EH (cell line): ENCODE measurements around the gene SUMO4.
A peak's percentile ranks its signal among the peaks of the same experiment; 100 is the strongest.

Experiments used
- DNase-seq: peaks from one replicate; pipeline ENCODE4 v3.0.0-alpha.2; 2015; ENCODE audit warnings: low read depth

SUMO4 gene

GRCh38 chr6:149400050-149400449, at the start of gene SUMO4:
SUMO4 (plus strand) TSS chr6:149400262; CDS start chr6:149400392, 130 bp downstream.
- no peak for DNase-seq

DNA sequence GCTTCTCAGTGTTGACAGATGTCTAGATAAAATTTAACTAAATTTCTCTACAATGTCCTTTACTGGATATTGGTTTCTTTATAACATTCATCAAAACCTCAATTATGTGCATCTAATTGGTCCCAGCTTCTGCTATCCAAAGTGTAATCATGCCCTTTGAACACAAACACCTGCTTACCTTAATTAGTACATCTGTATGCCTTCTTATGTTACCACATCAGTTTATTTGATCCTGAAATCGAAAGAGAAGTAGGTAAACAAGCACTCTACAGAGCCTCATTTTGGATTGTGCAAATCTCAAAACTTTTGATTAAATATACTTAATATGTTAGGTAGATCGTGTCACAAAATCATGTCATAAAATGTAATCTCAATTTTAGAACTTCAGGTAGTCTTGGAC, 46.1 kb upstream of the SUMO4 start:
- no peak for DNase-seq

- no peak for DNase-seq
Observed at GRCh38 chr6:149356081-149356750, 43.8 kb upstream of the SUMO4 start.

- no peak for DNase-seq
Observed at GRCh38 chr6:149357726-149358538, 42.1 kb upstream of the SUMO4 start.

GRCh38 chr6:149359440-149359839, 40.6 kb upstream of the SUMO4 start:
- no peak for DNase-seq

GRCh38 chr6:149360536-149360935, 39.5 kb upstream of the SUMO4 start:
- no peak for DNase-seq

- peak; percentile 15 for DNase-seq
Observed at GRCh38 chr6:149362289-149362688, 37.8 kb upstream of the SUMO4 start.

GRCh38 chr6:149363154-149363553, 36.9 kb upstream of the SUMO4 start:
- no peak for DNase-seq

DNA sequence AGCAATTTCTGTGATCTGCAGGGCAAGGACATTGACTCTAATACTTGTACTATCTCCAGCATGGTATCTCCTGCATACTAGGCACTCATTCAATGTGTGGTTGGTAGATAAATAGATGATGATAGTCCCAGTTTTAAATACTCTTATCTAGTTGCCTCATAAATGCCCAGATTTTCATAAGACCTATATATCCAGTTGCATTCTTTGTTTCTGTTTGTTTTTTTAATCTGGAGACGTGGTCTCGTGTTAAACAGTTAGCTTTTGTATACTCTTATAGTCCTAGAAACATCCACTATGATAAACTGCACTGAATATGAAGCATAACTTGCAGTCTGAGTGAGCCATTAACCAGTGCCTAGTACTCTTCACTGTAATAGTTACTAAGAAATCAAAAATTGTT, 35.5 kb upstream of the SUMO4 start:
- DNase-seq = no peak

DNA sequence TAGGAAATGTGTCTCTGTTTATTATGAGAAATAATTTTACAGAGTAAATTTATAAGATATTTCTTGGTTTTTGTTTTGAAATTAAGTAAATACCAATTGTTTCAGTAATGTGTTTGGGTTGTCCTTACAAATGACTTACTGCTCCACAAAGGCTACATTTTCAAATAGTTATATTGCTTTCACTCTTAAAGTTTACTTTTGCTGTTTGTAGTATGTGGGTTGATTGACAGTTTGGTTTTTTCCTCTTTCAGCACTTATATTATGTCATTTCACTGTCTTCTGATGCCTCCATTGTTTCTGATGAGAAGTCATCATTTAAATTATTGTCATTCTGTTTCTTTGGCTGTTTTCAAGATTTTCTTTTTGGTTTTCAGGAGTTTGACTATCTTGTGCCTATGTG, 34.9 kb upstream of the SUMO4 start:
- no peak for DNase-seq

GRCh38 chr6:149366267-149366921, 33.7 kb upstream of the SUMO4 start:
- DNase-seq = no peak

GRCh38 chr6:149368065-149368464, 32.0 kb upstream of the SUMO4 start:
- no peak for DNase-seq

GRCh38 chr6:149371154-149371553, 28.9 kb upstream of the SUMO4 start:
- no peak for DNase-seq

DNA sequence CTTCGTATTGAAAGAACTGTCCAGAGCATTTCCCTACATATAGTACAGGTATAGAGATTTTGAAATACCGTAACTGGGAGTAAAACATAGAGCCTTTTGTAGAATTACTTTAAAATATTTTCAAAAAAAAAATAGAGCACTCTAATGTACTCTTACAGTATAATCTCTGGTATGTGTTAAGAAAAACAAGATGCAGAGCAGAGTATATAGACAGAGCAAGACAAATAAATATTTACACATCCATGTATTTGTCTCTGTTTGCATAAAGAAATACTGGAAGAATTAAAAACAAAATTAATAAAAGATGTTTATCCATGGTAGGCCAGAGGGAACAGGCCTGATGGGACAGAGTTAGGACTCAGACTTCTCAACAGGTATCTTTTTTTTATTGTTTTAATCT, 28.0 kb upstream of the SUMO4 start:
- no peak for DNase-seq

- DNase-seq = no peak
Observed at GRCh38 chr6:149373511-149373910, 26.6 kb upstream of the SUMO4 start.

DNA sequence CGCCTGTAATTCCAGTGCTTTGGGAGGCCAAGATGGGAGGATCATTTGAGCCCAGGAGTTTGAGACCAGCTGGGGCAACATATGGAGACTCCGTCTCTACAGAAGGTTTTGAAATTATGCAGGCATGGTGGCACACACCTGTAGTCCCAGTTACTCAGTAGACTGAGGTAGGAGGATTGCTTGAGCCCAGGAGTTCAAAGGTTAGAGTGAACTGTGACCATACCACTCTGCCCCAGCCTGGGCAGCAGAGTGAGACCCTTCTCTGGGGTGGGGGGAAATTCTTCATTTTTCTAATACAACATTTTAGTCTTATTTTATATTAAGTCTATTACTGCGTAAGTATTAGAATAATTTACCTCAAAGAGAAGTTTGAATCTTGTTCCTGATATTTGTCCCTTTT, 20.1 kb upstream of the SUMO4 start:
- DNase-seq = no peak

DNA sequence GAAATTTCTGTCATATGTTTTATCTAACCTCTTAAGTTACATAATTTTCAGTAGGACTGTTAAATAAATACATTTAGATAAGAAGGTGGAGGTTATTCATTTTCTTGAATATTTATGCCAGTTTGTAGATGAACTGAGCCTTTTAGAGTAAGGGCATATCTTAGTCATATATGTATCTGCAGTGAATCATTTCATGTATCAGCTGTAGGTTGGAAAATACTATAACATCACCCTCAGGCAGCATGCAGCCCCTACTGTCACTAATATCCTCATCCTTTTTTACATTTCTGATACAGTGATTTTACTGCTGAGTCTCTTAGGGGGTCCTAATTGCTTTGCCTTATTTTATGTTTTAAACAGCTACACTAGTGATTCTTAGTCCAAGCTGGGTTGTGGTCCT, 19.5 kb upstream of the SUMO4 start:
- DNase-seq = no peak

DNA sequence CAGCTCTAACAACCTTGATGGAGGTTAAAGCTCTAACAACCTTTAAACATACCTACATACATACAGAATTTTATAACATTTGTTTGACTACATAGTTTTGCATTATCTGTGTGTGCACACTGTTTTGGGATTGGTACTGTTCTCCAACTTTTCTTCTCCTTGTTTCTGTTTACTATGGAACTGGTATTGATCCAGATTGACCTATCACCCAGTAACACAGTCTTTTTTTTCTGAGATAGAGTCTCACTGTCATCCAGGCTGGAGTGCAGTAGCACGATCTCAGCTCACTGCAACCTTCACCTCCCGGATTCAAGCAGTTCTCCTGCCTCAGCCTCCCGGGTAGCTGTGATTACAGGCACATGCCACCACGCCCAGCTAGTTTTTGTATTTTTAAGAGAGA, 16.7 kb upstream of the SUMO4 start:
- DNase-seq = no peak

DNA sequence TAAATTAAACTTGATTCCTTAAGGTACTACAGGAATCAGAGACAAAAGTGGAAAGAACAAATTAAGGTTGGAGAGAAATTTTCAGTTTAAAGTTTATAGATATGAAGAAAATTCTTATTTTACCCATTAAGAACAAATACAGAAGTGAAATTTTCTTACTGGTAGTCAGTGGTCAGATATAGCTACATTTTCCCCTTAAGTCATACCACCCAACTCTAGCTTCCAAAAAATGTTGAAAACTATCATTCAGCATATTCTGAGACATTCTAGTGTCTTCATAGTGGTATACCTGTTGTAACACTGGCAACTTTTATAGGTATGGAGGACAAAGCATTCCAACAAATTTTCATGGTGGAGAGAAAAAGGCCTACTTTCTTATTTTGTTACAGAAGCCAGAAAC, 15.6 kb upstream of the SUMO4 start:
- no peak for DNase-seq

DNA sequence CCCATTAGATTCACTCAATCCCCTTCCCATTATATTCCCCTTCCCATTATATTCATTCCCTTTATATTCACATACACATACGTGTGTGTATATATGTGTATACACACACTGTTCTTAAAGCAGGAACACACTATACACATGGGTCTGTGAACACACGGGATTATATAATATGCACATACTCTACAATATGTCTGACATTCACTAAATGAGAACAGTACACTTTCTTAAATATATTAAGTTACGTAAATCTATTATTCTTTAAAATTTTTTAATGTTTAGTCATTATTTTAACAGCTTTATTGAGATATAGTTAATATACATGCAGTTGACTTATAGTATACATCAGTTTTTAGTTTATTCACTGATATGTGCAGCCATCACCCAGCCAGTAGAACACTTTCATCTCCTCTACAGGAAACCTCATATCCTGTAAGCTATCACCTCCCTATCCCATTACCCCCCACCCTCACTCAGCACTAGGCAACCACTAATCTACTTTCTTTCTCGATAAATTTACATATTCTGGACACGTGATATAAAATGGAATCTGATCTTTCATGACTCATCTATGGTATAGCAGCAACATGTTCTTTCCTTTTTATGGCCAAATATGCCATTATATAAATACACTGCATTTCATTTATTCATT, 13.9 kb upstream of the SUMO4 start:
- no peak for DNase-seq

DNA sequence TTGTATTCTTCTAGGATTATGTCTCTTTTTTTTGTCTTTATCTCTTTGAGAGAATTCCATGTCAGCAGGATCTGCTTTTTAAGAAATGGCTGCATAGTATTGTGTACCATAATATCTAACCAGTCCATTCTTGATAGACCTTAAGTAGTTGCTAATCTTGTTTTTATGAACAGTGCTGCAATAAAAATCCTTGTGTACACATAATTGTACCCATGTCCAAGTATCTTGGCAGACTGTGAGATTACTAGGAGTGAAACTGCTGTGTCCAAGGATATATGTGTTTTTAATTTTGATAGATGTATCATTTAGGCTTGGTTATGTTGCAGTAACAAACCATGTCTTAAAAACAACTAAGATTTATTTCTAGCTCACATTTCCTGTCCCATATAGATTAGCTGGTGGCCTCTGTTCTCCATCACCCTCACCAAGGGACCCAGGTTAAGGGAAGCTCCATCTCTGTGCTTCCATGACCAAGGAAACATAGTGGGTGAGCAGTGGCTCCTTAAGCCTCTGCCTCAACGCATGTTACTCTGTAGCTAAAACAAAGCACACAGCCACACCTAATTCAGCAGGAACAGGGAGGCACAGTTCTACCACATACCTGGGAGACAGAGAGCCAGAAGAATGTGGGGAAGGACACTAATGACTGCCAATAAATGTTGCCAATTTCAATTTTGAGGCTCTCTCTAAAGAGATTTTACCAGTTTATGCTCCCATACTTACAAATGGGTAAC, 12.1 kb upstream of the SUMO4 start:
- no peak for DNase-seq
